ENCODE data around the gene SLC38A8.

Gene SLC38A8

DNA sequence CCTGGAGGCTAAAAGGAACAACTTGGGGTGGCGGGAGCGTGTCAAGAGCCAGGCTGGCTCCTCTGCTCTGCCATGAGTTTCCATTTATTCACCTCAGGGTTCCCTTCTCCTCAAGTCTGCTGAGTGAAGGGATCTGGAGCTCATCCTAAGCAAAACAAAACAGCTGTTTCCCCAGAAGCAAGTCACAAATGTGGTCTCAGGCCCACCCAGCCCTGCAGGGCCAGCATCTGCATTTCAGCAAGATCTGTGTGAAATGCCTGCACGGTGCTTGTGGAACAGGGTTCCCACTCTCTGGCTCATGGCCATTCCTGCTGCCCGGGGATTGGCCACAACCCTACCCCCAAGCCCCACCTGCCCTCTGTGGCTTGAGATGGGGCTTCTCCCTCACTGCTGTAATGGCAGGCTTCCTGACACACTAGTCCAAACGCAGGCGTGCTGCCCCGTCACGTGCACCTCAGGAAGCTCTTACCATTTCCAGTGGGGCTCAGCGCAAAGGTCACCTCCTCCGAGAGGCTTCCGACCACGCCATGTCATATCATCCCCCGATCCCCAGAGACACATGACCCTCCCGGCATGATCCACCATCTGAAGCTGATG lies 2.3 kb downstream of the SLC38A8 start:
- DNase-seq (ENCODE audit: low read depth) = no peak
- TF ChIP-seq POLR2A (IDR thresholded peaks at IDR 0.05; ENCODE audit: extremely low read depth, insufficient read length) (no peak), MYC (IDR thresholded peaks at IDR 0.05; ENCODE audit: low read depth, low read length) (no peak), MAX (IDR thresholded peaks at IDR 0.05; ENCODE audit: low read depth, low read length) (no peak)
- TF ChIP-seq, protein P1, sequence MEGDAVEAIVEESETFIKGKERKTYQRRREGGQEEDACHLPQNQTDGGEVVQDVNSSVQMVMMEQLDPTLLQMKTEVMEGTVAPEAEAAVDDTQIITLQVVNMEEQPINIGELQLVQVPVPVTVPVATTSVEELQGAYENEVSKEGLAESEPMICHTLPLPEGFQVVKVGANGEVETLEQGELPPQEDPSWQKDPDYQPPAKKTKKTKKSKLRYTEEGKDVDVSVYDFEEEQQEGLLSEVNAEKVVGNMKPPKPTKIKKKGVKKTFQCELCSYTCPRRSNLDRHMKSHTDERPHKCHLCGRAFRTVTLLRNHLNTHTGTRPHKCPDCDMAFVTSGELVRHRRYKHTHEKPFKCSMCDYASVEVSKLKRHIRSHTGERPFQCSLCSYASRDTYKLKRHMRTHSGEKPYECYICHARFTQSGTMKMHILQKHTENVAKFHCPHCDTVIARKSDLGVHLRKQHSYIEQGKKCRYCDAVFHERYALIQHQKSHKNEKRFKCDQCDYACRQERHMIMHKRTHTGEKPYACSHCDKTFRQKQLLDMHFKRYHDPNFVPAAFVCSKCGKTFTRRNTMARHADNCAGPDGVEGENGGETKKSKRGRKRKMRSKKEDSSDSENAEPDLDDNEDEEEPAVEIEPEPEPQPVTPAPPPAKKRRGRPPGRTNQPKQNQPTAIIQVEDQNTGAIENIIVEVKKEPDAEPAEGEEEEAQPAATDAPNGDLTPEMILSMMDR (IDR thresholded peaks at IDR 0.05; ENCODE audit: low read depth, low read length) = no peak
- H3K4me3 ChIP-seq (ENCODE audit: low read depth, low read length) = no peak overlapping the region

- TF ChIP-seq MYC (IDR thresholded peaks at IDR 0.05; ENCODE audit: low read depth, low read length) (no peak), MAX (IDR thresholded peaks at IDR 0.05; ENCODE audit: low read depth, low read length) (no peak), POLR2A (IDR thresholded peaks at IDR 0.05; ENCODE audit: extremely low read depth, insufficient read length) (no peak)
- TF ChIP-seq, protein P1 (IDR thresholded peaks at IDR 0.05; ENCODE audit: low read depth, low read length) = no peak
- H3K4me3 ChIP-seq (ENCODE audit: low read depth, low read length) = no peak overlapping the region
- no peak for DNase-seq (ENCODE audit: low read depth)
These were observed 2.9 kb downstream of the SLC38A8 start for GRCh38 chr16:84039696-84040095.

GRCh38 chr16:84038469-84038868 lies 4.1 kb downstream of the SLC38A8 start:
- DNase-seq (ENCODE audit: low read depth) = no peak
- TF ChIP-seq, protein P1 (IDR thresholded peaks at IDR 0.05; ENCODE audit: low read depth, low read length) = no peak
- H3K4me3 ChIP-seq (ENCODE audit: low read depth, low read length) = no peak overlapping the region

GRCh38 chr16:84036982-84037425 lies 5.6 kb downstream of the SLC38A8 start:
- TF ChIP-seq, protein P1 (IDR thresholded peaks at IDR 0.05; ENCODE audit: low read depth, low read length) = no peak
- TF ChIP-seq MAX (IDR thresholded peaks at IDR 0.05; ENCODE audit: low read depth, low read length) = no peak
- no peak for TF ChIP-seq POLR2A (IDR thresholded peaks at IDR 0.05; ENCODE audit: extremely low read depth, insufficient read length)
- TF ChIP-seq MYC (IDR thresholded peaks at IDR 0.05; ENCODE audit: low read depth, low read length) = no peak
- DNase-seq (ENCODE audit: low read depth) = no peak
- no peak overlapping the region for H3K4me3 ChIP-seq (ENCODE audit: low read depth, low read length)

DNA sequence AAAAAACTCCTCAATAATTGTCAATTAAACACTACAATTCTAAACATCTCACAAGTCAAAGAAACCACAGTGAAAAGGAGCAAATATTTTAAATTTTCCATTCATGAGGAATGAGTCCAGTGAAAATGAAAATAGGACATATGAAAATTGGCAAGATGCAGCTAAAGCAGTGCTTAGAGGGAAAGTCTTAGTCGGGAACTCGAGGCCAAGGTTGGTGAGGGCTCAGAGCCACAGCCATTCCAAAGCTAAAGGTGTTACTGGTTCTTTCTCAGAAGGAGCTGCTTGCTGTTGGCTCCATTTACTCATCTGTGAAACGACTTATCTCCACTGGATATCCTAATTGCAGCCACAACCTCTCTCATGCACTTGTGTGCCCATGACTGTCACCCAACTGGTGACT lies 6.5 kb downstream of the SLC38A8 start:
- TF ChIP-seq MAX (IDR thresholded peaks at IDR 0.05; ENCODE audit: low read depth, low read length) (no peak), MYC (IDR thresholded peaks at IDR 0.05; ENCODE audit: low read depth, low read length) (no peak), POLR2A (IDR thresholded peaks at IDR 0.05; ENCODE audit: extremely low read depth, insufficient read length) (no peak)
- TF ChIP-seq, protein P1 (IDR thresholded peaks at IDR 0.05; ENCODE audit: low read depth, low read length) = no peak
- no peak for DNase-seq (ENCODE audit: low read depth)
- no peak overlapping the region for H3K4me3 ChIP-seq (ENCODE audit: low read depth, low read length)

- no peak overlapping the region for H3K4me3 ChIP-seq (ENCODE audit: low read depth, low read length)
- no peak for DNase-seq (ENCODE audit: low read depth)
- TF ChIP-seq POLR2A (IDR thresholded peaks at IDR 0.05; ENCODE audit: extremely low read depth, insufficient read length) (no peak), MYC (IDR thresholded peaks at IDR 0.05; ENCODE audit: low read depth, low read length) (no peak), MAX (IDR thresholded peaks at IDR 0.05; ENCODE audit: low read depth, low read length) (no peak)
- TF ChIP-seq, protein P1 (IDR thresholded peaks at IDR 0.05; ENCODE audit: low read depth, low read length) = no peak
These were observed 8.1 kb downstream of the SLC38A8 start for GRCh38 chr16:84034516-84034915.
